WTC11 (cell line): ENCODE data around the gene RAC3. TPM values are rescaled to one million over a fixed set of nuclear protein-coding genes. Genes with fewer than 3 reads are reported as not detected.
A peak's percentile ranks its signal among the peaks of the same experiment; 100 is the strongest.

ENCODE experiments used
- ATAC-seq: fragments of 200-7000 bp; cut with Tn5 transposase; 2 replicates; pipeline ENCODE4 v1.10.0; 2021; ENCODE audit warnings: mild to moderate bottlenecking, moderate library complexity
- CTCF ChIA-PET: fragments of 300-600 bp; sonication (Branson Sonifier 250); formaldehyde crosslinking; loops from one replicate; lab custom pipeline; 2021; ENCODE audit warnings: antibody characterized with exemption; lab: Charles Lee
- POLR2A ChIA-PET: fragments of 350-600 bp; sonication (Branson Sonifier 250); formaldehyde crosslinking; loops from one replicate; lab custom pipeline; 2021; ENCODE audit warnings: antibody characterized with exemption; lab: Charles Lee
- DNase-seq: peaks from one replicate; pipeline ENCODE4 v3.0.0; 2021; ENCODE audit warnings: low spot score
- H3K27ac Mint-ChIP-seq: 2 replicates; pipeline ENCODE4 v1.8.0; 2021; ENCODE audit warnings: mixed read lengths
- H3K27me3 Mint-ChIP-seq: 2 replicates; pipeline ENCODE4 v1.8.0; 2021; ENCODE audit warnings: low read depth, mild to moderate bottlenecking, moderate library complexity, mixed read lengths
- H3K36me3 Mint-ChIP-seq: 2 replicates; pipeline ENCODE4 v1.8.0; 2021; ENCODE audit warnings: mixed read lengths
- H3K4me1 Mint-ChIP-seq: 2 replicates; pipeline ENCODE4 v1.8.0; 2022; ENCODE audit warnings: mixed read lengths
- H3K4me3 Mint-ChIP-seq: 2 replicates; pipeline ENCODE4 v1.8.0; 2021; ENCODE audit warnings: mild to moderate bottlenecking, moderate library complexity, mixed read lengths
- H3K9me3 Mint-ChIP-seq: 2 replicates; pipeline ENCODE4 v1.8.0; 2021; ENCODE audit warnings: mixed read lengths
- ARID4B ChIP-seq: sonication (generic); formaldehyde crosslinking; IDR thresholded peaks from 2 replicates; pipeline ENCODE4 v1.8.0; 2023; ENCODE audit warnings: missing genetic modification reagents, mild to moderate bottlenecking, borderline replicate concordance
- FOXP1 ChIP-seq: sonication (generic); formaldehyde crosslinking; IDR thresholded peaks from 2 replicates; pipeline ENCODE4 v1.8.0; 2022; ENCODE audit warnings: missing genetic modification reagents, mild to moderate bottlenecking, moderate library complexity, borderline replicate concordance
- FOXP4 ChIP-seq: sonication (generic); formaldehyde crosslinking; IDR thresholded peaks from 2 replicates; pipeline ENCODE4 v1.8.0; 2022; ENCODE audit warnings: mild to moderate bottlenecking, missing genetic modification reagents
- JAZF1 ChIP-seq: fragments of 250-450 bp; sonication (Bioruptor Pico); IDR thresholded peaks from 2 replicates; pipeline ENCODE4 v1.9.0; 2021; ENCODE audit warnings: moderate library complexity, mild to moderate bottlenecking, inconsistent platforms
- MYBL2 ChIP-seq: sonication (generic); formaldehyde crosslinking; IDR thresholded peaks from 2 replicates; pipeline ENCODE4 v1.8.1; 2023; ENCODE audit warnings: mild to moderate bottlenecking, moderate library complexity, missing genetic modification reagents
- SOX15 ChIP-seq: fragments of 250-450 bp; sonication (Bioruptor Pico); IDR thresholded peaks from 2 replicates; pipeline ENCODE4 v1.9.0; 2021; ENCODE audit warnings: mild to moderate bottlenecking
- SP1 ChIP-seq: sonication (generic); formaldehyde crosslinking; conservative IDR thresholded peaks from 2 replicates; pipeline ENCODE4 v1.8.1; 2022; ENCODE audit warnings: missing genetic modification reagents
- ZNF281 ChIP-seq: sonication (generic); formaldehyde crosslinking; IDR thresholded peaks from 2 replicates; pipeline ENCODE4 v1.8.0; 2023; ENCODE audit warnings: mild to moderate bottlenecking, missing genetic modification reagents
- ZNF396 ChIP-seq: fragments of 250-450 bp; sonication (Bioruptor Pico); IDR thresholded peaks from 2 replicates; pipeline ENCODE4 v1.8.0; 2021; ENCODE audit warnings: mild to moderate bottlenecking, moderate library complexity, borderline replicate concordance
- ZNF416 ChIP-seq: fragments of 250-450 bp; sonication (Bioruptor Pico); IDR thresholded peaks from 2 replicates; pipeline ENCODE4 v1.9.0; 2021; ENCODE audit warnings: mild to moderate bottlenecking, inconsistent platforms
- ZNF423 ChIP-seq: fragments of 250-450 bp; sonication (Bioruptor Pico); IDR thresholded peaks from 2 replicates; pipeline ENCODE4 v2.1.2; 2022; ENCODE audit warnings: mild to moderate bottlenecking, moderate library complexity
- total RNA-seq: library from RNA; stranded (reverse); gene quantifications from 3 replicates; pipeline ENCODE4 v1.2.3, GENCODE V29; 2021

The RAC3 gene
- total RNA-seq, 1 experiment from 2014 or later: 163 TPM

- TF ChIP-seq ZNF281 (CRISPR knock-in tag) (no peak), ZNF396 (CRISPR knock-in tag) (no peak)
Observed at GRCh38 chr17:82063424-82064415, 32.2 kb downstream of the RAC3 start (continued).

- H3K27ac Mint-ChIP-seq: no peak overlapping the region
- TF ChIP-seq MYBL2 (CRISPR knock-in tag) (no peak), ARID4B (no peak), JAZF1 (no peak), ZNF423 (CRISPR knock-in tag) (no peak), SOX15 (CRISPR knock-in tag) (no peak), ZNF416 (CRISPR knock-in tag) (no peak), SP1 (CRISPR knock-in tag) (no peak), FOXP1 (no peak), FOXP4 (CRISPR knock-in tag) (no peak)
- TF ChIP-seq, all 79 proteins: peak for 0
- H3K4me3 Mint-ChIP-seq: peak overlapping the region; percentile 67
- H3K4me1 Mint-ChIP-seq: 0 out of 2 replicates have a peak, but pooled peaks cover 2% of the 10 kb centered on the region
- no peak; the same call in 1 of the 2 replicates for ATAC-seq
- DNase-seq: no peak
- peaks cover 3% of the 10 kb centered on the region; the same call in 1 of the 2 replicates for H3K36me3 Mint-ChIP-seq
- H3K9me3 Mint-ChIP-seq: no peaks in the 10 kb centered on the region
- ChIA-PET CTCF (interaction anchor here (1.4 to 3.4 kb wide), 4 partner anchors 27 to 89 kb away, joined by 5 to 19 read pairs (median 8); partner anchors contain the start of gene DCXR), POLR2A (no interaction called here)
- H3K27me3 Mint-ChIP-seq: no peaks in the 10 kb centered on the region; the same call in 1 of the 2 replicates
Observed at GRCh38 chr17:82064433-82065192, 33.1 kb downstream of the RAC3 start.
